ENCODE measurements around the gene SH3PXD2B.

Gene SH3PXD2B

GRCh38 chr5:172319708-172320441, 134.4 kb downstream of the SH3PXD2B start:
- Histone ChIP-seq H3K4me3 (ENCODE audit: low read length) (peak overlapping the region; percentile 46), H3K36me3 (ENCODE audit: control insufficient read depth, insufficient read depth, low read length, severe bottlenecking) (no peaks in the 10 kb centered on the region), H3K9ac (ENCODE audit: low read length) (peak overlapping the region; percentile 46), H3K27me3 (replicated peaks; ENCODE audit: control insufficient read depth, insufficient read depth, low read length) (no peaks in the 10 kb centered on the region), H3K9me3 (ENCODE audit: control insufficient read depth, low read length) (no peaks in the 10 kb centered on the region), H3K4me1 (ENCODE audit: control insufficient read depth, insufficient read depth, low read length) (peaks cover 30% of the 10 kb centered on the region)
- DNase-seq (ENCODE audit: low read depth): no peak

- Histone ChIP-seq H3K27me3 (replicated peaks; ENCODE audit: control insufficient read depth, insufficient read depth, low read length) (no peaks in the 10 kb centered on the region), H3K4me1 (ENCODE audit: control insufficient read depth, insufficient read depth, low read length) (peaks cover 26% of the 10 kb centered on the region), H3K9ac (ENCODE audit: low read length) (no peak overlapping the region), H3K36me3 (ENCODE audit: control insufficient read depth, insufficient read depth, low read length, severe bottlenecking) (no peaks in the 10 kb centered on the region), H3K4me3 (ENCODE audit: low read length) (no peak overlapping the region), H3K9me3 (ENCODE audit: control insufficient read depth, low read length) (no peaks in the 10 kb centered on the region)
- no peak for DNase-seq (ENCODE audit: low read depth)
Observed at GRCh38 chr5:172315587-172316493, 138.5 kb downstream of the SH3PXD2B start.

GRCh38 chr5:172313915-172314314, 140.4 kb downstream of the SH3PXD2B start:
- H3K4me3 ChIP-seq (ENCODE audit: low read length): no peak overlapping the region
- no peak for DNase-seq (ENCODE audit: low read depth)
- no peaks in the 10 kb centered on the region for H3K9me3 ChIP-seq (ENCODE audit: control insufficient read depth, low read length)
- no peaks in the 10 kb centered on the region for H3K27me3 ChIP-seq (replicated peaks; ENCODE audit: control insufficient read depth, insufficient read depth, low read length)
- peaks cover 7% of the 10 kb centered on the region for H3K4me1 ChIP-seq (ENCODE audit: control insufficient read depth, insufficient read depth, low read length)
- H3K36me3 ChIP-seq (ENCODE audit: control insufficient read depth, insufficient read depth, low read length, severe bottlenecking): no peaks in the 10 kb centered on the region
- H3K9ac ChIP-seq (ENCODE audit: low read length): no peak overlapping the region

- H3K4me1 ChIP-seq (ENCODE audit: control insufficient read depth, insufficient read depth, low read length): peaks cover 11% of the 10 kb centered on the region
- H3K9ac ChIP-seq (ENCODE audit: low read length): no peak overlapping the region
- no peaks in the 10 kb centered on the region for H3K9me3 ChIP-seq (ENCODE audit: control insufficient read depth, low read length)
- H3K27me3 ChIP-seq (replicated peaks; ENCODE audit: control insufficient read depth, insufficient read depth, low read length): no peaks in the 10 kb centered on the region
- H3K4me3 ChIP-seq (ENCODE audit: low read length): no peak overlapping the region
- no peak for DNase-seq (ENCODE audit: low read depth)
- H3K36me3 ChIP-seq (ENCODE audit: control insufficient read depth, insufficient read depth, low read length, severe bottlenecking): no peaks in the 10 kb centered on the region
Observed at GRCh38 chr5:172312286-172312685, 142.0 kb downstream of the SH3PXD2B start.

GRCh38 chr5:172311605-172312004, 142.7 kb downstream of the SH3PXD2B start:
- H3K4me3 ChIP-seq (ENCODE audit: low read length): no peak overlapping the region
- H3K9ac ChIP-seq (ENCODE audit: low read length): no peak overlapping the region
- no peaks in the 10 kb centered on the region for H3K9me3 ChIP-seq (ENCODE audit: control insufficient read depth, low read length)
- no peak for DNase-seq (ENCODE audit: low read depth)
- no peaks in the 10 kb centered on the region for H3K36me3 ChIP-seq (ENCODE audit: control insufficient read depth, insufficient read depth, low read length, severe bottlenecking)
- H3K4me1 ChIP-seq (ENCODE audit: control insufficient read depth, insufficient read depth, low read length): peaks cover 11% of the 10 kb centered on the region
- no peaks in the 10 kb centered on the region for H3K27me3 ChIP-seq (replicated peaks; ENCODE audit: control insufficient read depth, insufficient read depth, low read length)

GRCh38 chr5:172311026-172311425, 143.3 kb downstream of the SH3PXD2B start:
- DNase-seq (ENCODE audit: low read depth): no peak
- Histone ChIP-seq H3K27me3 (replicated peaks; ENCODE audit: control insufficient read depth, insufficient read depth, low read length) (no peaks in the 10 kb centered on the region), H3K9ac (ENCODE audit: low read length) (no peak overlapping the region)

GRCh38 chr5:172305380-172305779, 148.9 kb downstream of the SH3PXD2B start:
- H3K9me3 ChIP-seq (ENCODE audit: control insufficient read depth, low read length): peaks cover 4% of the 10 kb centered on the region
- H3K4me1 ChIP-seq (ENCODE audit: control insufficient read depth, insufficient read depth, low read length): peaks cover 9% of the 10 kb centered on the region
- H3K27me3 ChIP-seq (replicated peaks; ENCODE audit: control insufficient read depth, insufficient read depth, low read length): no peaks in the 10 kb centered on the region
- no peak overlapping the region for H3K4me3 ChIP-seq (ENCODE audit: low read length)
- H3K9ac ChIP-seq (ENCODE audit: low read length): no peak overlapping the region
- no peak for DNase-seq (ENCODE audit: low read depth)
- H3K36me3 ChIP-seq (ENCODE audit: control insufficient read depth, insufficient read depth, low read length, severe bottlenecking): no peaks in the 10 kb centered on the region

More at GRCh38 chr5:172311026-172311425, 143.3 kb downstream of the SH3PXD2B start:
- H3K4me3 ChIP-seq (ENCODE audit: low read length): no peak overlapping the region
- H3K4me1 ChIP-seq (ENCODE audit: control insufficient read depth, insufficient read depth, low read length): peaks cover 11% of the 10 kb centered on the region
- H3K36me3 ChIP-seq (ENCODE audit: control insufficient read depth, insufficient read depth, low read length, severe bottlenecking): no peaks in the 10 kb centered on the region
- no peaks in the 10 kb centered on the region for H3K9me3 ChIP-seq (ENCODE audit: control insufficient read depth, low read length)

GRCh38 chr5:172303572-172304335, 150.6 kb downstream of the SH3PXD2B start:
- Histone ChIP-seq H3K36me3 (ENCODE audit: control insufficient read depth, insufficient read depth, low read length, severe bottlenecking) (no peaks in the 10 kb centered on the region), H3K9ac (ENCODE audit: low read length) (no peak overlapping the region), H3K4me1 (ENCODE audit: control insufficient read depth, insufficient read depth, low read length) (peaks cover 12% of the 10 kb centered on the region), H3K4me3 (ENCODE audit: low read length) (no peak overlapping the region), H3K9me3 (ENCODE audit: control insufficient read depth, low read length) (peaks cover 4% of the 10 kb centered on the region), H3K27me3 (replicated peaks; ENCODE audit: control insufficient read depth, insufficient read depth, low read length) (no peaks in the 10 kb centered on the region)
- DNase-seq (ENCODE audit: low read depth): peak; percentile 29

GRCh38 chr5:172303162-172303561, 151.2 kb downstream of the SH3PXD2B start:
- Histone ChIP-seq H3K4me1 (ENCODE audit: control insufficient read depth, insufficient read depth, low read length) (peaks cover 10% of the 10 kb centered on the region), H3K9ac (ENCODE audit: low read length) (no peak overlapping the region), H3K36me3 (ENCODE audit: control insufficient read depth, insufficient read depth, low read length, severe bottlenecking) (no peaks in the 10 kb centered on the region), H3K4me3 (ENCODE audit: low read length) (no peak overlapping the region), H3K27me3 (replicated peaks; ENCODE audit: control insufficient read depth, insufficient read depth, low read length) (no peaks in the 10 kb centered on the region), H3K9me3 (ENCODE audit: control insufficient read depth, low read length) (peaks cover 4% of the 10 kb centered on the region)
- DNase-seq (ENCODE audit: low read depth): no peak

- no peak overlapping the region for H3K9ac ChIP-seq (ENCODE audit: low read length)
- no peaks in the 10 kb centered on the region for H3K27me3 ChIP-seq (replicated peaks; ENCODE audit: control insufficient read depth, insufficient read depth, low read length)
- H3K9me3 ChIP-seq (ENCODE audit: control insufficient read depth, low read length): peaks cover 4% of the 10 kb centered on the region
- peaks cover 8% of the 10 kb centered on the region for H3K4me1 ChIP-seq (ENCODE audit: control insufficient read depth, insufficient read depth, low read length)
- DNase-seq (ENCODE audit: low read depth): no peak
- H3K36me3 ChIP-seq (ENCODE audit: control insufficient read depth, insufficient read depth, low read length, severe bottlenecking): no peaks in the 10 kb centered on the region
- no peak overlapping the region for H3K4me3 ChIP-seq (ENCODE audit: low read length)
Observed at GRCh38 chr5:172302047-172302710, 152.1 kb downstream of the SH3PXD2B start.

All from adipocyte (in vitro differentiated cells).